ENCODE data around the gene KCNC1. TPM values are rescaled to one million over a fixed set of nuclear protein-coding genes. Genes with fewer than 3 reads are reported as not detected.

The KCNC1 gene
- total RNA-seq, 2 donors from 2014 or later, result 0.19 to 0.37 TPM

- intact Hi-C loops (cut with DNase I), result no loop called here
- Histone ChIP-seq H3K27ac (no peak overlapping the region), H3K4me3 (no peak overlapping the region)
Measured at GRCh38 chr11:17831883-17832282, 97.3 kb downstream of the KCNC1 start.

More at GRCh38 chr11:17831883-17832282, 97.3 kb downstream of the KCNC1 start:
- Histone ChIP-seq H3K4me1 (no peaks in the 10 kb centered on the region), H3K27me3 (no peaks in the 10 kb centered on the region), H3K9me3 (no peaks in the 10 kb centered on the region), H3K9ac (ENCODE audit: low read depth in 2 of 2, low read length in 2 of 2) (no peak overlapping the region), H3K36me3 (no peaks in the 10 kb centered on the region)
- no peak for TF ChIP-seq CTCF (IDR thresholded peaks at IDR 0.05)
- DNase-seq, result no peak

Other genes starting within 250 kb of the KCNC1 start
- gene USH1C, start 190.4 kb upstream of the KCNC1 start, total RNA-seq, result 100 to 1,000 TPM; 143 to 161 TPM
- not detected for gene OTOG, start 187.5 kb upstream of the KCNC1 start, total RNA-seq
- gene MYOD1, start 15.2 kb upstream of the KCNC1 start, total RNA-seq, result not detected